Measurements from ENCODE around the gene CUL4B. TPM values are rescaled to one million over a fixed set of nuclear protein-coding genes. Genes with fewer than 3 reads are reported as not detected.
"Not testable (repeated sequence)": the region's sequence is repeated elsewhere in the genome, so short reads cannot be mapped to it uniquely, and the experiment has no call there.

Gene CUL4B
- total RNA-seq, result 39.8 TPM

DNA sequence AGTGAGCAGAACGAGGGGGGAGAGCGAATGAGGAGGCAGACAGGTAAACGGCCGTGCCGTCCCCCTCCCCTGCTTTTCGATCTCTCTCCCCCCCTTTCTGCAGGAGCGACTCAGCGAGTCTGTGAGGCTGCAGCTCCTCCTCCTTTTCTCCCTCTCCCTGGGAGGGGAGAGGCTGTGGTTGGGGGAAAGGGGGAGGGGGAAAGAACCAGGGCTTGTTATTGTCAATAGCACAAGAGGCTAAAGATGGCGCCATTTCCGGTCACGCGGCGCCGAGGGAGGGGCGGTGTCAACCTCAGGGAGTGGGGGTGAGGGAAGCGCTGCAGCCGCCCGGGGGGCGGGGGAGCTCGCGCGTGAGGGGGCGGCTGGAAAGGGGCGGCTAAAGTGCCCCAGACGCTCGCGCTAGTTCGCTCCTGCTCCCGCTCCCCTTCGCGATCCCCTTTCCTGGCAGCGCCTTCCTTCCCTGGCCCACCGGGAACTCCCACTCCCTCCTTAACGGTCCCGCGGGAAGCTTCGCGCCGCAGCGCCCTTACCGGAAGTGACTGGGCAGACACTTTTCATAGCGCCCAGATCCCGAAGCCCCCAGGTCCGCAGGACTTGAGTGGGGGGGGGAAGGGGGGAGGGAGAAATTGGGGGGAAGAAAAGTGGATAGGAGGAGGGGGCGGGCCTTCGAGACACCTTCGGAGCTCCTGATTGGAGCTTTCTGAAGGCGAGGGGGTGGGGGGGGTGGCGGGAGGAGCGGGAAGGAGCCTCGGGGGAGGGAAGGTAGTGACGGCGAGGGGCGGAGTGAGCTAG, at the start of gene CUL4B:
CUL4B (minus strand) TSS at position 121 of the 792 bp plus-strand sequence. CDS start 324 bp downstream, outside the sequence.
- DNase-seq, result peak; percentile 88

DNA sequence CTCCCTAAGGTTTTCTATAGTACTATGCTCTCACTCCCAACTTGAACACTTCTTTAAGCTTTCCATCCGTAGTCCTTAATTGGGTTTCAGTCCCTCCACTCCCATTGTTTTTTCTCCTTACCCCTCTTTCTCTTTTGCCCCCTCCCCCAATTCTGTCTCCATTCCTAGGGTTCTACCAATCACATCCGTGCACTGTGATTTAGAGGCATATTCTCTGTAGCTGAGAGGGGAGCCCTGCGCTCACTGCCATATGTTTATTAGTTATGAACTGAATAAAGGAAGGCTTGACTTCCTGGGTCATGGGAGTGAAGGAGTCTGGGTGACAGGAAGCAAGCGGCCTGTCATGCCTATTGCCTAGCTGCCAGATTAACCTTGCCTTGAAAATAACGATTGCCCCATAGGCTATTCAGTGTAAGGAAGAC, 43.6 kb upstream of the CUL4B start:
- no peak for DNase-seq

DNA sequence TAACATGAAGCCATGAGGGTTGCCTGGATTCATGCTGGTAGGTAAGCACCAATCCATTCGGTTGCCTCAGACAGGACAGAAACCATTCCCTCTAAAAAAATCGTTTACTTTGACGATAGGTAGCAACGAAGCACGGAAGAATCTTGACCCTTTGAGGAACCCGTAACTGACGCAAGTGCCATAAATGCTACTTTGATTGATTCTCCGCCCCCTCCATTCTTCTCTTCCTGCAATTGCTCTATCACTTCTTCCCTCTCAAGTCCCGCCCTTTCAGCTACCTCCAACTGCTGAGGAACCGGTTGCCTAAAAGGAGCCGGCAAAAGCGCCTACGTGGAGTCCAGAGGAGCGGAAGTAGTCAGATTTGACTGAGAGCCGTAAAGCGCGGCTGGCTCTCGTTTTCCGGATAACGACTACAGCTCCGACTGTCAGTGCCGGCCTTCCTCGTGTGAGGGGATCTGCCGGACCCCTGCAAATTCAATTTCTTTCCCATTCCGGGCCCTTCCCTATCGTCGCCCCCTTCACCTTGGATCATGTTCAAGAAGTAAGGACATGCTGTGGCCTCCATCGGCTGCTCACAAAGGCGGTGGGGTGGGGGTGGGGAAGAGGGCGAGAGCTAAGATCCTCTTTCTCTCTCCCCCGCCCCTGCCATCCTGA, 43.1 kb upstream of the CUL4B start, which contains the start of gene MCTS1:
MCTS1 (plus strand) TSS at position 395 of the 654 bp plus-strand sequence; CDS start at position 531, 136 bp downstream.
- peak; percentile 70 for DNase-seq

DNA sequence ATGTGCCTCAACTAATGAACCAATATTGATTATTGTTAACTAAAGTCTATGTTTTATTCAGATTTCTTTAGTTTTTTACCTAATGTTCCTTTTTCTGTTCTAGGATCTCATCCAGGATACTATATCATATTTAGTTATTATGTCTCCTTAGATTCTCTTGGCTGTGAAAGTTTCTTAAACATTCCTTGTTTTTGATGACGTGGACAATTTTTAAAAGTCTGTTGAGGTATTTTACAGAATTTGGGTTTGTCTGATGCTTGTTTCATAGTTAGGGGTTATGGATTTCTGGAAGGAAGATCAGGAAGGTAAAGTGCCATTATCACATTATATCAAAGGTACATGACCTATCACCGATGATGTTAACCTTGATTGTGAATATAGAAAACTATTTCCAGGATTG, 24.9 kb upstream of the CUL4B start:
- DNase-seq, result no peak

DNA sequence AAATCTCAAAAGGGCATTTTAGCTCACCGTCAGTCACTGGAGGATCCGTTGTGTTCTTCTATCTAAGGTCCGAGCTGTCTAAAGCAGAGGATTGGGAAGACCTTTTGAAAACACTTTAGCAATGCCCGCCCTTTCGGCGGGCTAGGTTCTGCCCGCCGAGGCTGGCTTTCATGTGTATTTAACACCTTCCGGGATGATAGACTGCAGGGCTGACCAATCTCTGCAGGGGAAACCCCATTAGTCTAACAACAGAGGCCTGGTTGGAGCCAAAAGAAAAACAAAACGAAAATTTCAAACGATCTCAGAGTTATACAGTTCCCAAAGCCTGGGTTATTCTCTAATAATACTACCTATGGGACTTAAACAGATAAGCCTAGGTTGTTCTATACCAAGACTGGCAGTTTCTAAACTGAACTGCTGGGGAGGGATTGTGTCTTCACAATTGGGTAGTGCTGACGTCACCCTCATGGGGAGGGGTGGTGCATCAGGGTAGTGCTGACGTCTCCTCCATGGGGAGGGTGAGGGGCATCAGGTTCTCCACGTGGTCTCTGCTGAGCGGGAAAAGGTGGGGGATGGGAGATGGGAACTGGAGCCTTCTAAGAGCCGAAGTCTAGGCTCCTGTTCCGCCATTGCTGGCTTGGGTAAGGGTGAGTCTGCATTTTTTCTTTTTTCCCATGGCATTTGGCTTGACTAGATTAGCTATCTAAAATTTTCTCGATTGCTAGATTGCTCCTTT, 14.8 kb upstream of the CUL4B start:
- no peak for DNase-seq

DNA sequence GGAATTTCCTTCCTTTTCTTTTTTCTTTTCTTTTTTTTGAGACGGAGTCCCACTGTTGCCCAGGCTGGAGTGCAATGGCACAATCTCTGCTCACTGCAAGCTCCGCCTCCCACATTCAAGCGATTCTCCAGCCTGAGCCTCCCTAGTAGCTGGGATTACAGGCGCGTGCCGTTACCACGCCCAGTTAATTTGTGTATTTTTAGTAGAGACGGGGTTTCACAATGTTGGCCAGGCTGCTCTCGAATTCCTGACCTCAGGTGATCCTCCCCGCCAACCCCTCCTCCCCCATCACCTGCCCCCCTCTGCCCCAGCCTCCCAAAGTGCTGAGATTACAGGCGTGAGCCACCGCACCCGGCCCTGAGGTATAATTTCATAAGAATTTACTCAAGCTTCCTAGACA, 13.0 kb upstream of the CUL4B start:
- not testable (repeated sequence) for DNase-seq

DNA sequence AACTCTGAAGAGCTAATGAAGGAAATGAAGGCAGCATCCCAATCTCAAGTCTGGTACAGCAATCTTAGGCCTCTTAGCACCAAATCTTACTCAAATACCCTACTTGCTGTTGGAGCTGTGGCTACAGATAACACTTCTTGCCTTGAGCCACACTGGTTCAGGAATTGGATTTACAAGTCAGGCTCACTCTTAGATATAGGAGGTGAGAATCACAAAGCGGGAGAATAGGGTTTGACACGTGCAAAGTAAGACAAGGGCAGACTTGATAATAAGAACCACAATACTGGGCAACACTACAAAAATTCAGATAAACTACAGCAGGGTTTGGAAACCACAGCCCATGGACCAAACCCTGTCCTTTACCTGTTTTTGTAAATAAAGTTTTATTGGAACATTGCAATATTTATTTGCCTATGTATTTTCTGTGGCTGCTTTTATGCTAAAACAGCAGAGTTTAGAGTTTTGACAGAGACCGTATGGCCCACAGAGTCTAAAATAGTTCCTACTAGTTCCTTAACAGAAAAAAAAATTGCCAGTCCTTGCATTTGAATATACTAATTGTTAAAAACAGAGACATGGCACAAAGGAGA, 9.3 kb upstream of the CUL4B start:
- DNase-seq, result no peak

DNA sequence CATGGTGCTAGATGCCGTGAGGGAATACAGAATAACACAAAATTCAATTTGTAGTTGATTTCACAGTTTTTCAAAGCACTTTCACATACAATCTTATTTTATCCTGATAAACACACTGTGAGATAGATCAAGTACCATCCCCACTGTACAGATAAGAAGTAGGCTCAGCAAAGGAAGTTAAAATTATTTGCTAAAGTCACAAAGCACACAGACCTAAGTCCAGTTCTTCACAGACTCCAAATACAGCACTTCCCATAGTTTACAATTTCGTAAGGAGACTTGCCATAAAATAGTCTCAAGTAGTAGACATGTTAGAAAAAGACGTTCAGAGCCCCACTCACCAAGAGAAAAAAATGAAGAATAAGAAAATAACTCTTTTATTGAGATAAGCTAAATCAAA, 7.8 kb upstream of the CUL4B start:
- no peak for DNase-seq

DNA sequence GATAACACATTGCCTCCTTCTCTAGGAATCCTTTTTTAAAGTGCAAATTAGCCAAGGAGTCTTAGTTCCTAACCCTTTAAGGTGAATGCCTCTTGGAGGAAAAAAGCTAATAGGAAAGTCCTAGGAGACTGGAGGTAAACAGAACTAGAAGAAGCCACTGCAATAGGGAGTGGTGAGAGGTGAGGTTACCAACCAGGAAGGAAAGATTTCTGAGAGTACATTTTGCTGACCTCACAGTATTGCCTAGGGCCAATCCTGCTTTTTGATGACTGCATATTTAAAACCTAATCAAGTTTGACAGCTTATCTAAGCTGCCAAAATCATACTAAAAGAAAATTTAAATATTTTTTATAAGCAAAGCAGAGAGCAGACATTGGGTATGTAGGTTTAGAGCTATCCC, 7.3 kb upstream of the CUL4B start:
- DNase-seq, result no peak

DNA sequence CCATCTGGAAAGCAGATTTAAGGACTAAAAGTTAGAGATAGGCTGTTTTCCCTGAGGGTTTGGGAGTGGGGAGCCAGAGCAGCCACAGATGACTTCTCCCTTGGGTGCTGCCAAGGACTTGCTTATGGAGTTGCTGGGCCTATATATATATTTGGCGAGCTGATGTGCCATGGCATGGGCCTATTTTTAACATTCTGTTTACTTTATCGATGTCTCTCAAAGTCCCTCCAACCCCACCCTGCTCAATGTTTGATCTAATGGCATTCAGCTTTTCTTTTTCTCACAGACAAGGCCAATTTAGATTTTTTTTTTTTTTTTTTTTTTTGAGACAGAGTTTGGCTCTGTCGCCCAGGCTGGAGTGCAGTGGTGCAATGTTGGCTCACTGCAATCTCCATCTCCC, 6.1 kb upstream of the CUL4B start:
- no peak for DNase-seq

DNA sequence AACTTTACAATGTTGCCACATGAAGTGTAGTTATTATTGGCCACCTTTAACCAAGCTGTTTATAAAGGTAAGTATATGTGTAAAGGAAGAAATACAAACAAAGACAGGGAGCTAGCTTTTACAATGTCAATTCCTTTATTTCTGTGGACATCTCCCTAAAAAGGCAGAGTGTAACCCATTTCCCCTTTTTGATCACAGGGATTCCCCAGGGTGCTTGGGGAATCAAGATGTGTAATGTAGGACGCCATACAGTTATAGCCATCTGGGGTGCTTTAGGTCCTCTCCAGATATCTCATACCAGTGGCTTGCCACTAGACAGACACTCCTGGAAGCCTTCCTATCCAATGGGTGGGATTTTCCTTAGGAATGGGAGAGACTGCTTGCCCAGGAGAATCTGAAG, 4.2 kb upstream of the CUL4B start:
- DNase-seq, result no peak

DNA sequence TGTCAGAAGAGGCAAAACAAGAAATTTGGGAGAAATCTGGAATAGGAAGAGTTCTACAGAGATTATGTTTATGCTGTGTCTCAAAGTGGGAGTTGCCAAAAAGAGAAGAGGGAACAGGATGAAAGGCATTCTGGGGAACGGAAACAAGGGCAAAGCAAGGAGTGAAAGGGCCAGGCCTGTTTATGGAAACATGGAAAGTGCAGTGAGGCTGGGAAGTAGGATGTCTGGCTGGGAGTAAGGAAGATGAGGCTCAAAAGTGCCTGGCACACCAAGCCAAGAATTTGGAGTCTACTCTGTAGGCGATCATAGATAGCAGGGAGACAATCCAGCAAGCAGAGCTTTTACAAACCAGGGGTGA, 1.8 kb upstream of the CUL4B start:
- no peak for DNase-seq

DNA sequence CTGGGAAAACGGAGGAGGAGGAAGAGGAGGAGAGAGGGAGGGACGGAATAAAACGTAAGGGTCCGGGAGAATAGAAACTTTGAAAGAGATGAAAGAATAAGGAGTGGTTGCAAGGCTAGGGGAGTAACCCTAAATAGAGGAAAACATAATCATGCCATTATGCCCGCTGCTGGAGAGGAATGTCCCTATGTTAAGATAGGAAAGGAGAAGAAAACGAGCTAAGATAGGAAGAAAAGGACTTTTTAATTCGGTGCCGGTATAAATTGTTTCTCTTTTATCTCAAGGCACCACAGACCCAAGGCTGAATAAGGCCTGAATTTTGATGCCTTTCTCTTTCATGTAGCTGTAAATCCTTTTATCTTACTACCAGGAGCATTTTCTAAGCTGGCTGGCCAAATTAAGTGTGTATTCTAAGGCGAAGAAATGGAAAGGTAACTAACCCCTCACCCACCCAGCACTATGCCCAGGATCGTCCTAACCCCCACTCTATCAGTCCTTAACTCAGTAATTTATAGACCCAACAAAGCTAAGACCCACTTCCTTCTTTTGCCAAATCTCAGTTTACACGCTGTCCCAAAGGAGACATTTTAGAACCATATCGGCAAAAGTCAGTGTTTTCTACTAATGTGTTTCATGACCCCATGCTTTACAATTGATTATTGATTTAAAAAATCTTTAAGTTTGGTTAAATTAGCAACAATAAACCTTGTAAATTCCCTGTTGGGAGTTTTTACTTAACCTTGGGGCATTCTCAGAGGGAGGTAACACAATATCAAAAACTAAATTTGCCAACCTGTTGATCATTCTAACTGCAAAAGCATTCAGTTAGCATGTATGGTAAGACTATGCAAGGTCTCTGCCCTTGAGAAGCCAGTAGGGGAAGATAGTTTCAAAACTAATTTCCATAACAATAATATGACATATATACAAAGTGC, 1.1 kb upstream of the CUL4B start:
- DNase-seq, result no peak

DNA sequence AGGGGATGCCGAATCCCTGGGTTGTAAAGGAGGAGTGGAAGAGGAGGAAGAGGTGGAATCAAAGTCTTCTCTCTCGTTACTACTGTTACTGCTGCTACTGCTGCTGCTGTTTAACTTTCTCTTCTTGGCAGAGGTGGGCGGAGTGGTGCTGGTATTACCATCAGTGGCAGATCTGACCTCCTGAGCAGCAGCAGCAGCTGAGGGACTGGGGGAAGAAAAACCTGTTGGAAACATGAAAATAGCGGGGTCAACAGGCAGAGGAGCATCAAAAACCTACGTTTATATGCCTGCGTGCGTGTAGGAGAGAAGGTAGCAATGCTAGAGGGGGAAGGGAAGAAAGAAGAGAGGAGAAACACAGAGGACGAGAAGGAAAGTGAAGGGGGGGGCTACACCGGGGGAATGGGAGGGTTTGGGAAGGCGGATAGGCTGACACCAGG, 339 bp downstream of the CUL4B start:
- DNase-seq, result peak; percentile 39

DNA sequence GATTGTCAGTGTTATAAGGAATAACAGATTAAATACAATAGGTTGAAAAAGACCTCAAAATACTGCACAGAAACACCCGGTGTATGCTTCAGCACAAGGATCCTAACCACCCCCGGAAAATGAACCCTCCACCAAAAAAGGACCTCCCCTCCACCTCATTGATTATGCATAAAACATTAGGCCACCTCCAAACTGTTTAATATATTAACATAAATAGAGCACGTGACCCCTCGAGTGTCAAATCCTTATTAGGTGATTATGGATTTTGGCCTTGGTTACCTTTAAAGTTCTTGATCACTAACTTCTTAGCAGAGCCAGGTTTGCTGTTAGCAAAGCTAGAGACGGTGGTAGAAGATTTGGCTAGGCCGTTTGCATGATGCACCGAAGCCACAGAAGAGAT, 958 bp downstream of the CUL4B start:
- DNase-seq, result no peak

DNA sequence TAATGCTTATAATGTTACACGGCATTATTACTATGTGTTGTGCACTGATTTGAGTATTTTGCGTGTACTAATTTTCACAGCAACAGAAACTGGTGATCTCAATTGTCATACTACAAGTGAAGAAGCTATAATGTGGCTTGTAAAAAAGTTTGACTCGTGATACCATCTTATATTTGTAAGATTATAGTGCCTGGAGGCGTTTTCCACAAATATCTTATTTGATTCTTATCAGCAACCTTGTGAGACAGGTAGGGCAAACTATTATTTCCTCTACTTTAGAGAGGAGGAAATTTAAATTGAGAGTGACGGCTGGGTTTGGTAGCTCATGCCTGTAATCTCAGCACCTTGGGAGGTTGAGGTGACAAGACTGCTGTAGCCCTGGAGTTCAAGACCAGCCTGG, 4.5 kb downstream of the CUL4B start:
- no peak for DNase-seq

DNA sequence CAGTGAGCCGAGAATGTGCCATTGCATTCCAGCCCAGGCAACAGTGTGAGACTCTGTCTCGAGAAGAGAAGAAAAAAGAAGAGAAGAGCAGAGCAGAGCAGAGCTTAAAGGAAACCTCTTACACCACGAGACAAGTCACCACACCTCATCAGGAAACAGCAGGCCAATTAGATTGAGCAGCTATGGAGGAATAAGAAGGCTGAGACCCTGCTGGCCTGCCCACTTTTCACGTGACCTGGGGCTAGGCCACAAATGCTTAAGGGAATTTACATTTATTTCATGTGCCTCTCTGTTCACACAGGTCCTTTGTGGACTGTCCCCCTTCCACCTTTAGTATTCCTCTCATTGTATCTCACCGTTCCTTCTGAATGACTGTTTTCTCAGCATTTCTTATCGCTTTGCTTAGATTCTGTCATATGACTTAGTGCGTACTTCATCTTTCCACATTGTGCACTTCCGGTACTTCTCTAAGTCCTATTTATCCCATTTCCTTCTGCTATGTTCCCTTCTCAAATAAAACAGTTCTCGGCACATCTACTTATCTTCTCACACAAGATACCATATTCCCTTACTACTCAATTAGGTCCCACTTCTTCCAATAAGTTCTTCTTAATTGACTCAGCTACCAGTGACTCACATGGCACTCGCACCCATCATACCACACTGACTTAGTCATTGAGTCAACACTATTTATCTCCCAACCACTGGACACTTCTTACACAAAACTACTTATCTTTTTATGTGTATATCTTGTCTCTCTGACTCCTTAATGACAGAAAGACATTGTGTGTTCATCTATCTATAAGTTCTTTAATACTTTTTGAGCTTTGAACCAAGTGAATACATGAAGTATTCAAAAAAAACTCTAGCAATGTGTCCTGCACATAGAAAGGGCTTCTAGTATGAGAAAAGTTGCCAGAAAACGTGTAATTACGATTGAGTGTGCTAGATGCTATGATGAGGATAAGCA, 11.0 kb downstream of the CUL4B start:
- no peak for DNase-seq

DNA sequence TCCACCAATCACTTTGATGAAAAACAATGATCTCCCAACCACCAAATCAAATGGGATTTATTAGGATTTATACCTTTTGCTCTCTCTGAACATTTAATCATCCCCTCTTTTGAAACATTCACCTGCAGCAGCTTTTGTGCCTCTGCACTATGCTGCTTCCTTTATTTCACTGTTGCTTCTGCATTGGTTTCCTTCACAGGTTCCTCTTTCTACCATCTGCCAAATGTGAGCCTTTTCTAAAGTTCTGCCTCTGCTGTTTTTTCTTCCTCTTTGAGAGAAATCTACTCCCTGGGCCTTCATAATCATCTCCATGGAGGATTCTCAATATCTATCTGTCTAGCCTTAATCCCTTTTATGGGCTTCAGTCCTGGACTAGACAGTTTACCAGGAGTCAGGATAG, 24.7 kb downstream of the CUL4B start:
- no peak for DNase-seq

DNA sequence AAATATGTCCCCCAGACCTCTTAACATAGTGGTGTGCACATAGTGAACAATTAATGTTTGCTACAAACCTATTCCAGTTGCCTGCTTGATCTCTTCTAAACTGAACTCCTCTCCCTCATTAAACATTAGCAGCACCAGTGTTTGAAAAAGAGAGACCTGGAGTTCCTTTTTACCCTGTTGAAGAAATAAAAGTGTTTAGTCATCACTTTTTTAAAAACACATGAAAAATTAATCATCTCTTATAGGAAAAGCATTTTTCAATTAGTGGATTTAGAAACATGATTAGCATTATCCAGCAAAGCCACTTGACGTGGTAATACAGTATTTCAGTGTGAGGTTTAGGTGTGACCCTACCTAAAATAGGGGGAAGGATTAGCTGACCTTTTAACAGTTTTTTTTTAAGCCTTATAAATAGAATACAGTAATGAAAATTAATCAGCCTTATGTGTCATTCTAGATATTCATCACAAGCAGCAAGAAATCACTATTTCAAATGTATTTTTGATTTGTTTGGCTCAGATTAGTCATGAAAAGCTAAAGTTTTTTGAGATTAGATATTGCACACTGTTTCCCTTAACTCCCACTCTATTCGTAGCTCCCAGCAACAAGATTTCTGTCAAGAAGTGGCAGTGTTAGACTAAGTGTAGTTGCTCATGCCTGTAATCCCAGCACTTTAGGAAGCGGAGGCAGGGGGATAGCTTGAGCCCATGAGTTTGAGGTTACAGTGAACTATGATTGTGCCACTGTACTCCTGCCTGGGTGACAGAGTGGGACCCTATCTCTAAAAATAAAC, 26.2 kb downstream of the CUL4B start:
- DNase-seq, result no peak

DNA sequence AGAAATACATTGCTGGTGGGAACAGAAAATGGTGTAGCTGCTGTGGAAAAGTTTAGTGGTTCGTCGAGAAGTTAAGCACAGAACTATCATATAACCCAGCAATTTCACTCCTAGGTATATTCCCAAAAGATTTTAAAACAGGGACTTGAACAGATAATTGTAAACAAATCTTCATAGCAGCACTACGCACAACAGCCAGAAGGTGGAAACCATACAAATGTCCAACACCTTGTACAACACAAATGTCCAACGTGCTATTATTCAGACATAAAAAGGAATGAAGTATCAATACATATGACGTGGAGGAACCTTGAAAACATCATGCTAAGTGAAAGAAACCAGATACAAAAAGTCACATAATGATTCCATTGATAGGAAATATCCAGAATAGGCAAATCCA, 37.9 kb downstream of the CUL4B start:
- DNase-seq, result no peak

Measured in occipital lobe (tissue), 2 donors.